Posterior vena cava (tissue), 2 donors: Measurements from ENCODE around the gene MAGI3. TPM values are rescaled to one million over a fixed set of nuclear protein-coding genes. Genes with fewer than 3 reads are reported as not detected.
A peak's percentile ranks its signal among the peaks of the same experiment; 100 is the strongest.
"Not testable (repeated sequence)": the region's sequence is repeated elsewhere in the genome, so short reads cannot be mapped to it uniquely, and the experiment has no call there.

ENCODE experiments used
- DNase-seq: peaks from one replicate; pipeline ENCODE4 v3.0.0-alpha.2; 2020; ENCODE audit warnings: low spot score
- intact Hi-C, 2 donors: fragments of 100-400 bp; cut with DNase I; formaldehyde crosslinking; loops; one replicate each; pipeline versions ENCODE4 v1.14.1 to v1.14.2; 2022 to 2023
- total RNA-seq, 2 donors: library from RNA; stranded (reverse); fragmentation: NEBNext Ultra II Directional; extraction: Animal tissue kit (Norgen Biotek cat#: 25700); gene quantifications; one replicate each; pipeline ENCODE4 v1.2.1, GENCODE V29; 2021
- donor health status: DM: yes; HTN: yes; CAD: no.
- donor health status: DM: yes; HTN: yes; CAD: no.

MAGI3 gene
- total RNA-seq, 2 donors from 2014 or later: 12.2 to 13.0 TPM

DNA sequence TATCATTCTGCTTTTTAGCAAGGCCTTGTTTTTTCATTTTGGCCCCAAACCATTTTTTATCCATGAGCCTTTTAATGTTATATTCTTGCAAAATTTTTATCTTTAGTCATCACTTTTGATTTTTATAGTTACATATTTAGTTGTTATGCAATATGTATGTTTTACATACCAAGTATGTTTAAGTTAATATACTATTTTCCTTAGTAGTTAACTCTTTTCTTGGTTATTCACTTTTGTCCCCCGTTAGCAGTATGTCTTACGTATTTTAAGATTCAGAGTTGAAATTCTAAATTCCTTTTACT, 44.5 kb downstream of the MAGI3 start:
- DNase-seq: no peak
- intact Hi-C loops: no loop called here

DNA sequence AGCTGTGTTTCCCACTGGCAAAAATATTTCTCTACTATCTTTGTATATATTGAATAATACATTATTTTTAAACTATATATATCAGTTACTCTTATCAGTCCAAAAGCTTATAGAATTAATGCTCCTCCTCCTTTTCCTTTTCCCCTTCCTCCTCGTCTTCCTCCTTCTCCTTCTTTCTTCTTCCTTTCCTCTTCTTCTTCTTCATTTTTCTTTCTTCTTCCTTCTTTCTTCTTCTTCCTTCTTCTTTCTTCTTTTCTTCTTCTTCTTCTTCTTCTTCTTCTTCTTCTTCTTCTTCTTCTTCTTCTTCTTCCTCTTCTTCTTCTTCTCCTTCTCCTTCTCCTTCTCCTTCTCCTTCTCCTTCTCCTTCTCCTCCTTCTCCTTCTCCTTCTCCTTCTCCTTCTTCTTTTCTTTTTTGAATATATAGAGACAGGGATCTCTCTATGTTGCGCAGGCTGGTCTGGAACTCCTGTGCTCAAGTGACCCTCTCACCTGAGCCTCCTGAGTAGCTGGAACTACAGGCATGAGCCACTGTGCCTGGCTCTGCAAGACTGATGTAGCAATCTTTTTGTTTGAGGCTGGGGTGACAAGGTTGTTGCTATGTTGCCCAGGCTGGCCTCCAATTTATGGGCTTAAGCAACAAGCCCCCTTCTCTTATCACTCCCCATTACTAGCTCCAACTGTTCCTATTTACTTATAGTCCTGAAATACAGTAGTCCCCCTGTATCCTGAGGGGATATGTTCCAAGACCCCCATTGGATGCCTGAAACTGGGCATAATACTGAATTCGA, 47.4 kb downstream of the MAGI3 start:
- DNase-seq: no peak
- intact Hi-C loops: no loop called here

DNA sequence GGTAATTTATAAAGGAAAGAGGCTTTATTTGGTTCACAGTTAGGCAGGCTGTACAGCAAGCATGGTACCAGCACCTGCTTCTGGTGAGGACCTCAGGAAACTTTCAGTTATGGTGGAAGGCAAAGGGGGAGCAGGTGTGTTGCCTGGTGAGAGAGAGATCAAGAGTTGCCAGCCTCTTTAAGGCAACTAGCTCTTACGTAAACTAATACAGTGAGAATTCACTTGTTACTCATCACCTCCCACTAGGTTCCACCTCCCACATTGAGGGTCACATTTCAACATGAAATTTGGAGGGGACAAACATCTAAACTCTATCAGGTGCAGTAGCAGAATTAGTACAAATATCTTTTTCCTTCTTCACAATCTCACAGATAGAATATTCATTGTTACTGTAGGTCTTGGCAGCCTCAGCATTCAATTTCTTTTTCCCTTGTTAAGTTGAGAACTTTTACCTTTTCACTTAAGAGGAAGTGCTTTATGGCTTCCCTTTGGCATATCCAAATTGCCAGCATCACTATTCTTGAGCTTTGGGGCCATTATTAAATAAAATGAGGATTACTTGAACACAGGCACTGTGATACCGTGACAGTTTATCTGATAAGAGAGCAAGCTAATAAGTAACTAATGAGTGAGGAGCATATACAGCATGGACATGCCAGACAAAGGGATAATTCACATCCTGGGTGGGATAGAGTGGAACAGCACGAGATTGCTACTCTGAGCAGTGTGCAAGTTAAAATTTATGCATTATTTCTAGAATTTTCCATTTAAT, 48.4 kb downstream of the MAGI3 start:
- intact Hi-C loops: no loop called here
- no peak for DNase-seq

DNA sequence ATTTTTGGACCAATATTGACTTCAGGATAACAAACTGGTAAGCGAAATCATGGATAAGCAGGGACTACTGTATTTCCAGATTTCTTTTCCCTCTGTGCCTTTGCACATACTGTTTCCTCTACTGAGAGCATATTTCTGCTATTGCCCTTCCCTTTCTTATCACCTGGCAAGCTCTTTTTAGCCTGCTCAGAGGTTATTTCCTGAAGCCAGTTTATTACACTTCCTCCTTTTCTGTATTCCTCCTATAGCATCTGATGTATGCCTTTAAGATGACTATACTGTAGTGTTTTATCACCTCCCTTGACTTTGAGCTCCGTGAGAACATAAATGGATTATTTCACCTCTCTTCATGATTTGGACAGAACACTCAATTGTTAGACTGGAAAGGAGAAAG, 49.0 kb downstream of the MAGI3 start:
- intact Hi-C loops: no loop called here
- DNase-seq: no peak

DNA sequence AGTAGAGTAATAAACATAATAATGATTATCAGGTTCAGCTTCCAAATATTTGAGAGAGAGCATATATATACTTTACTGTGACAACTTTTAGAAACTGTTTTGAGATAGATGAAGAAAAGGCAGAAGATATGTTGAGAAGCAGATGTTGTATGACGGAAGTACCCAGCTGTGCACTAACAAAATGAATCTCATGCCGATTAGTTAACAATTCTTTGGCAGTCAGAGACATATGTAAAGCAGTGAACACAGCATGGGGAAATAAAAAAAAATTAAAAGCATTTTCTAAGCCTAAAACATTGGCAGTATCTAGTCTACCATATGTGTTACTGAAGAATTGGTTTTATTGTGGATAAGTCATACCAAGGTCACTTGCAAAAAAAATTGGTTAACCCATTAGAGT, 51.8 kb downstream of the MAGI3 start:
- DNase-seq: no peak
- intact Hi-C loops: no loop called here

DNA sequence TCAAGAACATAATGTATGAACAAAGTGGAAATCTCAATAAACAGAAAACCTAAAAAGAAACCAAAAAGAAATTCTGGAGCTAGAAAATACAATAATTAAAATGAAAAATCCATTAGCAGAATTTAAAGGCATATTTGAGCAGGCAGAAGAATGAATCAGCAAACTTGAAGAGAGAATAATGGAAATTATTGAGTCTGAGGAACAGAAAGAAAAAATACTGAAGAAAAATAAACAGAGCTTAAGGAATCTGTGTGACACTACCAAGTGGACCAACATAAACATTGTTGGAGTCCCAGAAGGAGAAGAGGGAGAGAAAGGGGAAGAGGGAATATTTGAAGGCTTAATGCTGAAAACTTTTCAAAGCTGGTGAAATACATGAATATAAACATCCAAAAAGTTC, 54.5 kb downstream of the MAGI3 start:
- intact Hi-C loops: no loop called here
- no peak for DNase-seq

DNA sequence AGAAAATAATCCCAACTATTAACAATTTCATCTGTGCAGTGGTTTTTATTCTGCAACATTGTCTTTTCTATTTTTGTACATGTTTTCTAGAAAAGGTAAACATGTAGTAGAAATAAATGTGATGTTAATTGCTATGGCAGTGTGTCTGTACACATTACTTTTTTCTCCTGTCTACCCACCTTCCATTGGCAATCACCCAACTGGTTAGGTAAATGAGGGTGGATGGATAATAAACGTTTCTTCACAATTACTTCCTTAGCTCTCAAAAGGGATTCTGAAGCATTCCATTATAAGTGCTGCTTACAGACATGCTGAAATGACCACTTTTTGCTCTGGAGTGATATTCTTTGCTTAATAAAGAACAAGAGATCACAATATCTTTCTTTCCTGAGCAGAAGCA, 61.4 kb downstream of the MAGI3 start:
- DNase-seq: no peak
- intact Hi-C loops: no loop called here

DNA sequence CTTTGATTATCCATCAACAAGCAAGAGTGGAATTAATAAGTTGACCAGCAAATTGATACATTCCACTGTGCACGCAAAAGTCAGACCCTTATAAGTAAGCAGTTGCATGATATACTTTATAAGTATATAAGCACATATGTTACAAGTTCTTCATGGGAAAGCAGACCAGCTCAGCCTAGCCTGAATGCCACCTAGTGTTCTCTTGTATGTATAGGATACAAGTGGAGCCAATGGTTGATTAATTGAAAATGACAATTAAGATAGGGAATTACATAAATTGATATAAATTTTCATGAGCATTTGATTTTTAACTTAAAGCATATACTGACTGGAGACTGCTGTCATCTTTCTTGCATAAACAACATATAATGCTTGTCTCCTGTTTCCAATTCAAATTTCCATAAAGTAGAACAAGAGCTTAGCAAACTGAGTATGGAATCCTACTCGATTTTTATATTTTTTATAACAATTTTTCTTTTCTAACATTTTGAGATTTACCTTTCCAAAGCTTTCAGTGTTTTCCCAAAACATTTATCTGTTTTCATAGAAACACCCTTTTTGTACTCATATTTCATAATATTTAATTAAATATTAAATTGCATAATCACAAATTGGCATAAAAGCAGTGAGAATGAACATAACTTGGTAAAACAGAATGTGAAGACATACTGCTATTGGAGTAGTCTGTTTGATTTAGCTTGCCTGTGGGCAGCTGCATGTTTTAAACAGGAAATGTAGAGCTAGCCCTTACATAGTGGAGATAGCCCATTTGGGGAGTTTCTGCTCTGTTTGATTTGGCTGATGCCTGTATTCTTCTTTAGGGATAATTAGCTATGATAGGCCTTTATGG, 62.8 kb downstream of the MAGI3 start:
- intact Hi-C loops: no loop called here
- DNase-seq: no peak

DNA sequence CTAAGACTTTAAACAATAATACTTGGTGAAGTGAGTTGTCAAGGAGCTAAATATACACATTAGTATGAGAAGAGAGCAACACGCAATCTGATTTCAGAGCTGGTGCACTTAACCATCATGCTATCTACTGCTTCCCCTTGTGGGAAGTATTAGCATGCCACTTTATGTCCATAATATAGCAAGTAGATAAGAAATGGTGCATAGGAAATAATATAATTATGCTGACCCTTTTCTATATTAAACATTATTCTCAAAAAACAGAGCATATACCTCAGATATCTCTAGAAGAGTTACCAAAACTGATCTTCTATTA, 63.4 kb downstream of the MAGI3 start:
- no peak for DNase-seq
- intact Hi-C loops: no loop called here

DNA sequence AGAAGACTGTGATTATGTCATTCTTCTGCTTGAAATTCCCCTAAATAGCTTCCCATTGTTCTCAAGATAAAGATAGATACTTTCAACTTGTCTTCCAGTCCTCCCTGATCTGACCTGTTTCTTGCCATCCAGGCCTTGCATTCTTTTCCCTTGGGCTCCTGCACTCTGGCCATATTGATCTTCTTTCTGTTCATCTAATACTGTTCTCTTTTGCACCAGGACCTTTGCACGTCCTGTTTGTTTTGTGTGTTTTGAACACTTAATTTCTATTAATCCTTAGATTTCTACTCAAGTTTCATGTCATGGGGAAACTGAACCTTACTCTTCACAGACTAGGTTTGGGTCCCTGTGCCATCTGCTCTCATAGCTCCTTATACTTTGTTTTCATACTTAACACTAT, 65.1 kb downstream of the MAGI3 start:
- no peak for DNase-seq
- intact Hi-C loops: no loop called here

DNA sequence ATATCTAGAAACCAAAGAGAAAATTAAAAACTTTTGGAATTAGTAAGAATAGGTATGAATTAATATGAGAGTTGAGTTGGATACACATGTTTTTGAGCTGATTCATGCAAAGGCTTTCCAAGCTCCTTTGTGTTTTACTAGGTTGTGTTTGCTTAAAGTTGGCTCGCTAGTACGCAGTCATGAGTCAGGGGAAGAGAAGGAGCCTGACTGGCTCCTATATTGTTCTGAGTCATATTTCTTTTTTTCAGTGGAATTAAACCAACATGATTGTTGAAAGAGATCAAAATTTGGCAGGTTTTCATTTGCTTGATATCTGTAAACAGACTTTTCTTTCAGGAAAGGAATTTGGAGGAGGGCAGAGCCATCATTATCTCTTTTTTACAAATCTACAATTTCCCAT, 66.7 kb downstream of the MAGI3 start:
- intact Hi-C loops: no loop called here
- no peak for DNase-seq

DNA sequence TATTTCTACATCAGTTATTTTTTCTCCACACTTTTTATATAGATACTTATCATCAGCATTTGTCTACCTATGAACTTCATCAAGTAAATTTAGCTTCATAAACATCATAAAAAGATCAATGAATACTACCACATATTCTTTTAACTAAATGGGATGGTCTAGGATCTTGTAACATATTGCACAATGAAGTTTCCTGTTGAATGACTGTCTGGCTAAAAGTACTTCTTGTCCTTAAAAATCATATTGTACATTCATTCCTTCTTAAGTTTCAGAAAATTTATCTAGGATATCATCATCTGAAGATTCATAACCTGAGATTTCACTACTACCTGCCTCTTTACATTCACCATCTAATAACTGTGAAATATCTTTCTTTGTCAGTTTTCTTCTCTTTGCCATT, 69.0 kb downstream of the MAGI3 start:
- intact Hi-C loops: no loop called here

DNA sequence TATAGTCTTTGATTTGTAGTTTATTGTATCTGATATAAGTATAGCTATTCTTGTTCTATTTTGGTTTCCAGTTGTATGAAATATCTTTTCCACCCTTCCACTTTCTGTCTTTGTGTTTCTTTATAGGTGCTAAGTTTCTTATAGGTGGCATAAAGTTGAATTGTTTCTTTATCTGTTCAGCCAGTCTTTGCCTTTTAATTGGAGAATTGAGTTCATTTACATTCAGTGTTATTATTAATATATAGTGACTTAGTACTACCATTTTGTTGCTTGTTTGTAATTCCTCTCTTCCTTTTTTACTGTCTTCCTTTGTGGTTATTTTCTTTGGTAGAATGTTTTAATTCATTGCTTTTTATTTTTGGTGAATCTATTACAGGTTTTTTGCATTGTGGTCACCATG, 77.7 kb downstream of the MAGI3 start:
- intact Hi-C loops: no loop called here
- DNase-seq: no peak

More for the DNA sequence above, 69.0 kb downstream of the MAGI3 start:
- no peak for DNase-seq

DNA sequence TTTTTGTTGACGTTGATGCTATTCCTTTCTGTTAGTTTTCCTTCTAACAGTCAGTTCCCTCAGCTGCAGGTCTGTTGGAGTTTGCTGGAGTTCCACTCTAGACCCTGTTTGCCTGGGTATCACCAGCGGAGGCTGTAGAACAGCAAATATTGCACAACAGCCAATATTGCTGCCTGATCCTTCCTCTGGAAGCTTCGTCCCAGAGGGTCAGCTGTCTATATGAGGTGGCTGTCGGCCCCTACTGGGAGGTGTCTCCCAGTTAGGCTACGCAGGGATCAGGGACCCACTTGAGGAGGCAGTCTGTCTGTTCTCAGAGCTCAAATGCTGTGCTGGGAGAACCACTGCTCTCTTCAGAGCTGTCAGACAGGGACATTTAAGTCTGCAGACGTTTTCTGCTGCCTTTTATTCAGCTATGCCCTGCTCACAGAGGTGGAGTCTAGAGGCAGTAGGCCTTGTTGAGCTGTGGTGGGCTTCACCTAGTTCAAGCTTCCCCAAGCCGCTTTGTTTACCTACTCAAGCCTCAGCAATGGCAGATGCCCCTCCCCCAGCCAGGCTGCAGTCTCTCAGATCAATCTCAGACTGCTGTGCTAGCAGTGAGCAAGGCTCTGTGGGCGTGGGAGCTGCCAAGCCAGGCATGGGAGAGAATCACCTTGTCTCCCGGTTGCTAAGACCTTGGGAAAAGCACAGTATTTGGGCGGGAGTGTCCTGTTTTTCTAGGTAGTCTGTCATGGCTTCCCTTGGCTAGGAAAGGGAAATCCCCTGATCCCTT, 88.3 kb downstream of the MAGI3 start:
- intact Hi-C loops: not testable (repeated sequence)
- peak; percentile 34 for DNase-seq

DNA sequence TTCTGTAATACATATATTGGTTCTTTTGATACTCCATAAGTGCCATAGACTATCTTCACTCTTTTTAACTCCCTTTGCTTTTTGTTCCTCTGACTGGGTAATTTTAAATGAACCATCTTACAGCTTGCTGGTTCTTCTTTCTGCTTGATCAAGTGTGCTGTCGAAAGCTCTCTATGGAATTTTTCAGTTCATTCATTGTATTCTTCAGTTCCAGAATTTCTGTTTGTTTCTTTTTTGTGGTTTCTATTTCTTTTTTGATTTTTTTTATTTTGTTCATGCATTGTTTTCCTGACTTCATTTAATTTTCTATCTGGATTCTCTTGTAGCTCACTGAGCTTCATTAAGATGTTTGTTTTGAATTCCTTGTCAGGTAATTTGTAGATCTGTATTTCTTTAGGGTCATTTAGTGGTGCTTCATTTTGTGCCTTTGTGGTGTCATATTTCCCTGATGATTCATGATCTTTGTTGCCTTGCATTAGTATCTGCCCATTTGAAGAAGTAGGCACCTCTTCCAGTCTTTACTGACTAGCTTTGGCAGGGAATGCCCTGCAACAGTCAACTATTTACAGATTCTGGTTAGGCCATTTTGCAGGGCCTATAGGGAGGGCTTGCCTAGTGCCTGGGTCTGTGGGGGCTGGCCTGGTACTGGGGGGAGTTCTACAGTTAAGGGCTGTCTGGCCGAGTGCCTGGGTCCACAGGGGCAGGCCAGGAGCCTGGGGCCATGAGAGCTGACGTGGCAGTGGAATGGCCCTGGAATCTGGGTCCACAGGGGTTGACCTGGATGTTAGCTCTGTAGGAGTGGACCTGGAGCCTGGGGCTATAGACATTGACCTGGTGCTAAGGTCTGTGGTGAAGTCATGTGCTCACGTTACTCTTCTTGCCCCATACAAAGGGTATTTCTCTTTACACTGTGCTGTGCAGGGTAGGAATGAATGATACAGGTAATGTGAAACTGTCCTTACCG, 89.7 kb downstream of the MAGI3 start:
- no peak for DNase-seq
- intact Hi-C loops: no loop called here

DNA sequence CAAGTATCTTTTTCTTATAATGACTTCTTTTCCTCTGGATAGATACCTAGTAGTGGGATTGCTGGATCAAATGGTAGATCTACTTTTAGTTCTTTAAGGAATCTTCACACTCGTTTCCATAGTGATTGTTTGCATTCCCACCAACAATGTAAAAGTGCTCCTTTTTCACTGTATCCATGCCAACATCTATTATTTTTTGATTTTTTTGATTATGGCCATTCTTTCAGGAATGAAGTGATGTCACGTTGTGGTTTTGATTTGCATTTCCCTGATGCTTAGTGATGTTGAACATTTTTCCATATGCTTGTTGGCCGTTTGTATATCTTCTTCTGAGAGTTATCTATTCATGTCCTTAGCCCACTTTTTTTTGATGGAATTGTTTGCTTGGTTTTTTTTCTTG, 94.8 kb downstream of the MAGI3 start:
- intact Hi-C loops, DNase-seq: not testable (repeated sequence)

DNA sequence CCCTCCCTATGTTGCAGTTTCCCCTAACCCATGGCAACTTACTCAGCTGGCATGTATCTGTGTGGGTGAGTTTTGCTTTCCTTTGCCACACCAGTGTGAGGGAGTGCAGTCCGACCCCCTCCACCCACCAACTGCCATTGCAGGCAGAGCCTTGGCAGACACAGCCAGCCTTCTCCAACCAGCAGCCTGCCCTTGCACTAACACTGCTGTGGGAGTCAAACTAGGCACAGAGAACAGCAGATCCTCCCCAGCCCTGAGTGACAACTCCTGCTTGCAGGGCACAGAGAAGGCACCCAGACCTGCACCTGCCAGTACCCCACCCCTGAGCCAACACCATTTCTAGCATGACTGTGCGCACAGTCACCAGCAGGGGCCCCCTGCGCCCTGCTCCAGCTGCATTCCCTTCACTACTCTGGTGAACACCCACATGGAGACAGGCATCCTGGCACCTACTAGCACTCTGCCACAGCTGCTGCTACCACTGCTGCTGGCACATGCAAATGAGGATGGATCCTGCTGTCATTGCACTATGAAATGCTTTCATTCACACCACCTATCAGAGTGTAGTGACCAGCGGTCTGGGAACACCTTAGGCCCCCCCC, 98.4 kb downstream of the MAGI3 start:
- intact Hi-C loops: no loop called here
- DNase-seq: peak; percentile 65

DNA sequence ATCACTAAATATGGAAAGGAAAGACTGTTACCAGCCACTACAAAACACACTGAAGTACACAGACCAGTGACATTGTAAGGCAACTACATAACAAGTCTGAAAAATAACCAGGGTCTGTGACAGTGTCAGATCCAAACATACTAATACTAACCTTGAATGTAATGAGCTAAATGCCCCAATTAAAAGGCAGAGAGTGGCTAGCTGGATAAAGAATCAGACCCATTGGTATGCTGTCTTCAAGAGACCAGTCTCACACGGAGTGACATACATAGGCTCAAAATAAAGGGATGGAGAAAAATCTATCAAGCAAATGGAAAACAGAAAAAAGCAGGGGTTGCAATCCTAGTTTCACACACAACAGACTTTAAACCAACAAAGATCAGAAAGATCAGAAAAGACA, 100.1 kb downstream of the MAGI3 start:
- intact Hi-C loops: loop anchor here in 1 of 2 donors (10.0 kb wide), 1 partner anchor 1346 kb away; no protein-coding TSS in a partner anchor
- DNase-seq: no peak
